GM12878 (cell line): ENCODE measurements around the gene PGAP6. TPM values are rescaled to one million over a fixed set of nuclear protein-coding genes. Genes with fewer than 3 reads are reported as not detected.
"Not testable (repeated sequence)": the region's sequence is repeated elsewhere in the genome, so short reads cannot be mapped to it uniquely, and the experiment has no call there.

Source experiments
- ATAC-seq: fragments of 200-7000 bp; cut with Tn5 transposase; 3 replicates; pipeline ENCODE4 v1.9.1; 2020; ENCODE audit warnings: mild to moderate bottlenecking, moderate library complexity
- BruUV-seq: library from RNA; stranded (reverse); fragments of 400-500 nt; replicated peaks from 2 replicates; lab custom pipeline; 2021; lab: Mats Ljungman, UMichigan
- CTCF ChIA-PET: fragments of 300-600 bp; sonication (Branson Sonifier 250); formaldehyde crosslinking; extraction: SDS; loops from one replicate; lab custom pipeline; 2021; ENCODE audit warnings: inconsistent platforms; lab: Yijun Ruan, JAX
- POLR2A ChIA-PET: fragments of 350-600 bp; formaldehyde crosslinking; extraction: SDS; loops from one replicate; lab custom pipeline; 2021; ENCODE audit warnings: inconsistent platforms; lab: Charles Lee
- RAD21 ChIA-PET: fragments of 300-600 bp; sonication (Branson Sonifier 250); formaldehyde crosslinking; loops from one replicate; lab custom pipeline; 2023; ENCODE audit warnings: antibody characterized with exemption; ENCODE audit not compliant: unreplicated experiment; lab: Charles Lee
- SMC1A ChIA-PET: fragments of 300-600 bp; sonication (Branson Sonifier 250); formaldehyde crosslinking; loops from one replicate; lab custom pipeline; 2023; ENCODE audit not compliant: unreplicated experiment, uncharacterized antibody; lab: Charles Lee
- DNase-seq: peaks from one replicate; pipeline ENCODE4 v3.0.0-alpha.2; 2011; ENCODE audit warnings: low read depth, low spot score
- FAIRE-seq: peaks from 3 replicates; lab custom pipeline; 2011; peaks lifted over from hg19 to GRCh38; lab: Jason Lieb, UNC
- H2AFZ ChIP-seq: 2 replicates; pipeline ENCODE4 v1.6.0; 2011; ENCODE audit warnings: low read depth, low read length, control low read depth; ENCODE audit not compliant: control insufficient read depth
- H3K27ac ChIP-seq: 2 replicates; pipeline ENCODE4 v1.5.1; 2011; ENCODE audit warnings: control low read depth; ENCODE audit not compliant: control insufficient read depth, insufficient read depth
- H3K27me3 ChIP-seq, 2 experiments: replicated peaks in 1 of 2; 2 replicates each; pipeline versions ENCODE4 v1.6.0 to v1.6.1; 2011; ENCODE audit warnings: low read length in 1 of 2; ENCODE audit not compliant: control insufficient read depth in 2 of 2, insufficient read depth in 2 of 2
- H3K36me3 ChIP-seq, 2 experiments: 2 replicates each; pipeline ENCODE4 v1.5.1; 2011; ENCODE audit warnings: low read length in 1 of 2; ENCODE audit not compliant: control insufficient read depth in 2 of 2, insufficient read depth in 2 of 2
- H3K4me1 ChIP-seq: 2 replicates; pipeline ENCODE4 v1.6.1; 2011; ENCODE audit warnings: mild to moderate bottlenecking, low read length, moderate library complexity, mixed read lengths; ENCODE audit not compliant: control insufficient read depth, insufficient read depth
- H3K4me2 ChIP-seq: 2 replicates; pipeline ENCODE4 v1.6.0; 2011; ENCODE audit warnings: control low read depth; ENCODE audit not compliant: control insufficient read depth, insufficient read depth
- H3K4me3 ChIP-seq: fragments of 200-600 bp; sonication (generic); 2 replicates; pipeline ENCODE4 v1.5.1; 2016
- H3K79me2 ChIP-seq: 2 replicates; pipeline ENCODE4 v1.6.0; 2011; ENCODE audit warnings: low read length; ENCODE audit not compliant: control insufficient read depth, insufficient read depth
- H3K9ac ChIP-seq: 2 replicates; pipeline ENCODE4 v1.8.0; 2011; ENCODE audit warnings: low read length, control low read depth, mixed read lengths; ENCODE audit not compliant: control insufficient read depth, insufficient read depth
- H3K9me3 ChIP-seq: replicated peaks from 3 replicates; pipeline ENCODE4 v1.5.1; 2011; ENCODE audit warnings: mild to moderate bottlenecking, low read length; ENCODE audit not compliant: control insufficient read depth, insufficient read depth
- H4K20me1 ChIP-seq: 2 replicates; pipeline ENCODE4 v1.6.0; 2011; ENCODE audit not compliant: control insufficient read depth, insufficient read depth
- ATF7 ChIP-seq: fragments of 450-650 bp; IDR thresholded peaks from 2 replicates; pipeline ENCODE4 v1.6.1; 2016; ENCODE audit warnings: low read depth, mild to moderate bottlenecking
- CTCF ChIP-seq, 3 experiments: IDR thresholded peaks in 2 of 3; conservative IDR thresholded peaks in 1 of 3; 2 replicates each; pipeline ENCODE4 v1.5.1; 2011; ENCODE audit warnings: low read depth in 3 of 3, low read length in 3 of 3, mild to moderate bottlenecking in 3 of 3, control low read depth in 2 of 3, moderate library complexity in 2 of 3, inconsistent platforms in 1 of 3, mixed read lengths in 1 of 3; ENCODE audit not compliant: control insufficient read depth in 2 of 3, insufficient read depth in 1 of 3; ENCODE audit errors: extremely low read depth in 1 of 3
- GABPA ChIP-seq: IDR thresholded peaks from 2 replicates; pipeline ENCODE4 v1.6.1; 2014; ENCODE audit warnings: antibody characterized with exemption, low read depth, mild to moderate bottlenecking, inconsistent platforms
- HSF1 ChIP-seq: fragments of 150-350 bp; IDR thresholded peaks from 2 replicates; pipeline ENCODE4 v1.6.1; 2014; ENCODE audit warnings: mild to moderate bottlenecking, low read depth, low read length
- MYB ChIP-seq: fragments of 150-350 bp; IDR thresholded peaks from 2 replicates; pipeline ENCODE4 v1.6.1; 2014; ENCODE audit warnings: mild to moderate bottlenecking, low read depth, low read length, borderline replicate concordance
- POLR2AphosphoS2 ChIP-seq: IDR thresholded peaks from 2 replicates; pipeline ENCODE4 v1.6.1; 2011; ENCODE audit warnings: low read depth, mild to moderate bottlenecking, low read length, improper control_type of control experiment, moderate library complexity
- POLR2AphosphoS5 ChIP-seq: IDR thresholded peaks from 2 replicates; pipeline ENCODE4 v1.6.1; 2011; ENCODE audit warnings: mild to moderate bottlenecking, low read length, inconsistent platforms
- SP1 ChIP-seq: IDR thresholded peaks from one replicate; pipeline ENCODE4 v1.6.1; 2011; ENCODE audit warnings: low read depth, low read length
- YY1 ChIP-seq: IDR thresholded peaks from 2 replicates; pipeline ENCODE4 v1.6.1; 2011; ENCODE audit warnings: low read depth, mild to moderate bottlenecking, low read length
- WGBS: methylation state at CpG from one replicate; pipeline ENCODE4 v1.1.6; 2016; ENCODE audit warnings: low lambda C conversion rate; ENCODE audit not compliant: insufficient replicate concordance, insufficient coverage; ENCODE audit errors: missing lambda C conversion rate; 5-methylcytosine and 5-hydroxymethylcytosine counted together
- in situ Hi-C: fragments of 300-500 bp; cut with MboI; formaldehyde crosslinking; loops from 9 replicates; pipeline ENCODE4 v1.14.3; 2018; ENCODE audit warnings: mixed read lengths
- intact Hi-C: fragments of 100-400 bp; cut with micrococcal nuclease; formaldehyde crosslinking; loops from one replicate; pipeline ENCODE4 v1.14.2; 2022; ENCODE audit not compliant: unreplicated experiment
- polyA plus RNA-seq, 11 experiments: library from polyadenylated mRNA; depleted of rRNA in 4 of 11; unstranded in 6 of 11; stranded (reverse) in 5 of 11; fragments of >200 nt; fragmentation: Nextera tagmentation in 4 of 11; fragmentation: Illumina TruSeq in 1 of 11; extraction: Ambion mirVana in 4 of 11; extraction: Trizol in 1 of 11; gene quantifications; 1 replicate in 1 of 11; 2 replicates in 10 of 11; pipeline versions ENCODE4 v1.2.1 to v1.2.3, GENCODE V29; 2011 to 2016; ENCODE audit warnings: inconsistent platforms in 2 of 11, missing spikeins in 2 of 11, low read depth in 1 of 11
- total RNA-seq, 4 experiments: library from RNA; depleted of rRNA in 3 of 4; stranded (reverse); fragments of >200 nt in 3 of 4; fragmentation: Illumina TruSeq in 1 of 4; extraction: Trizol in 1 of 4; gene quantifications; 2 replicates each; pipeline versions ENCODE4 v1.2.1 to v1.2.3, GENCODE V29; 2013 to 2021

The PGAP6 gene
- total and polyA plus RNA-seq, 10 of the 15 experiments (the other 5 are each of a cell fraction or from before 2014, with no cell fraction given): 0.76 to 48.8 (median 18.4) TPM

- H3K27ac ChIP-seq, BruUV-seq, DNase-seq, ATAC-seq, SMC1A ChIA-PET, H3K27me3 ChIP-seq, H3K79me2 ChIP-seq, H3K36me3 ChIP-seq, RAD21 ChIA-PET, FAIRE-seq, intact Hi-C loops, H2AFZ ChIP-seq, H3K4me3 ChIP-seq, H3K9ac ChIP-seq, H3K4me2 ChIP-seq, H4K20me1 ChIP-seq, in situ Hi-C loops, H3K9me3 ChIP-seq, POLR2A ChIA-PET: not testable (repeated sequence)
- H3K4me1 ChIP-seq: peaks cover 15% of the 10 kb centered on the region
- WGBS: 58% methylated on average over 20 of the region's 20 CpGs
- CTCF ChIA-PET: interaction anchor here (1.2 kb wide), 1 partner anchor 10 kb away, joined by 4 read pairs; no protein-coding TSS in a partner anchor
These were observed 6.2 kb upstream of the PGAP6 start for GRCh38 chr16:387761-388666.

GRCh38 chr16:386641-387156, 4.9 kb upstream of the PGAP6 start:
- RAD21 ChIA-PET: interaction anchor here (0.8 to 1.0 kb wide), 2 partner anchors 16 to 39 kb away, joined by 3 read pairs; partner anchors contain the start of genes MRPL28 and RAB11FIP3
- intact Hi-C loops (no loop called here), in situ Hi-C loops (no loop called here)
- FAIRE-seq (no peak), DNase-seq (no peak), ATAC-seq (no peak)
- CTCF ChIA-PET: interaction anchor here (0.6 to 1.3 kb wide), 3 partner anchors 12 to 317 kb away, joined by 3 to 4 read pairs (median 4); no protein-coding TSS in a partner anchor
- Histone ChIP-seq H3K27me3 (no peaks in the 10 kb centered on the region), H3K9ac (no peak overlapping the region), H3K27ac (no peak overlapping the region), H3K9me3 (no peaks in the 10 kb centered on the region), H3K4me1 (peaks cover 14% of the 10 kb centered on the region), H3K79me2 (peaks cover 4% of the 10 kb centered on the region; the same call in 1 of the 2 replicates), H4K20me1 (no peaks in the 10 kb centered on the region), H3K36me3 (no peaks in the 10 kb centered on the region), H3K4me2 (no peak overlapping the region), H2AFZ (no peak overlapping the region), H3K4me3 (no peak overlapping the region)
- SMC1A ChIA-PET: no interaction called here
- BruUV-seq: no TSS peak
- 97% methylated on average over 19 of the region's 19 CpGs for WGBS
- POLR2A ChIA-PET: interaction anchor here (0.7 kb wide), 2 partner anchors 34 kb away, joined by 3 read pairs; no protein-coding TSS in a partner anchor
- TF ChIP-seq YY1: 0 out of 2 replicates have a peak, but pooled peaks have one; percentile 16
- TF ChIP-seq ATF7: no peak
- TF ChIP-seq MYB: no peak
- no peak for TF ChIP-seq HSF1
- TF ChIP-seq POLR2AphosphoS5: no peak
- TF ChIP-seq POLR2AphosphoS2: no peak
- 0 out of 6 replicates have a peak, but pooled peaks of 1 of the 3 experiments have one; percentile 1 for TF ChIP-seq CTCF (IDR thresholded peaks at IDR 0.05 in 2 of 3, conservative IDR thresholded peaks at IDR 0.05 in 1 of 3; ENCODE audit: control insufficient read depth in 2 of 3, extremely low read depth in 1 of 3, insufficient read depth in 1 of 3, low read depth in 3 of 3, low read length in 3 of 3)
- TF ChIP-seq SP1: no peak
- TF ChIP-seq GABPA: no peak
